ENCODE data around the gene COQ2.

DNA sequence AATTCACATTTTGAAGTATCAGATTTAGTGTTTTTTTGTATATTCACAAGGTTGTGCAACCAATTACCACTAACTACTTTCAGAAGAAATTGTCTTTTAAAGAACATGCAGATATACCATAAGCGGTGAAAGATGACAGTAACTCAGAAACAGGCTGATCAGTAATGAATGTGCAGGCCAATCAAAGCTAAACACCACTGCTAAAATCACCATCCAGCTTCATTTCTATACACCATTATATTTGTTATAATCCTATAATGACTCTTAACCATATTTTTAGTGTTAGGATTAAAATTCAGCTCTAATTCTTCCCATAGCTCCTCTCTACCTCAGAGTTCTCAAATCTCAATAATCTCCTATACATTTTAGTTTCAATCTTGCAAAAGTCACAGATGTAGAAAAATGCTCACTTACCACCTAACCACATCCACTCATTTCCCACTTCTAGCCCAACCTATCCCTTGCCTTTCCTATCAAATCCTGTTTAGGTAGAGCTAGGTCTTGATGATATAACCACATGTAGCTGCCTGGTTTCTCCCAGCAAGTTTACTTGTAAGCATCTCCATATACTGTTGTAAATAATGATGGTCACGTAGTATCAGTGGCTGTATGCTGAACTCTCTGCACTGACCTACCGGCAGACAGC lies 16.6 kb downstream of the COQ2 start:
- TF ChIP-seq, protein P1, sequence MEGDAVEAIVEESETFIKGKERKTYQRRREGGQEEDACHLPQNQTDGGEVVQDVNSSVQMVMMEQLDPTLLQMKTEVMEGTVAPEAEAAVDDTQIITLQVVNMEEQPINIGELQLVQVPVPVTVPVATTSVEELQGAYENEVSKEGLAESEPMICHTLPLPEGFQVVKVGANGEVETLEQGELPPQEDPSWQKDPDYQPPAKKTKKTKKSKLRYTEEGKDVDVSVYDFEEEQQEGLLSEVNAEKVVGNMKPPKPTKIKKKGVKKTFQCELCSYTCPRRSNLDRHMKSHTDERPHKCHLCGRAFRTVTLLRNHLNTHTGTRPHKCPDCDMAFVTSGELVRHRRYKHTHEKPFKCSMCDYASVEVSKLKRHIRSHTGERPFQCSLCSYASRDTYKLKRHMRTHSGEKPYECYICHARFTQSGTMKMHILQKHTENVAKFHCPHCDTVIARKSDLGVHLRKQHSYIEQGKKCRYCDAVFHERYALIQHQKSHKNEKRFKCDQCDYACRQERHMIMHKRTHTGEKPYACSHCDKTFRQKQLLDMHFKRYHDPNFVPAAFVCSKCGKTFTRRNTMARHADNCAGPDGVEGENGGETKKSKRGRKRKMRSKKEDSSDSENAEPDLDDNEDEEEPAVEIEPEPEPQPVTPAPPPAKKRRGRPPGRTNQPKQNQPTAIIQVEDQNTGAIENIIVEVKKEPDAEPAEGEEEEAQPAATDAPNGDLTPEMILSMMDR (conservative IDR thresholded peaks at IDR 0.05 in 1 of 2, IDR thresholded peaks at IDR 0.05 in 1 of 2; ENCODE audit: low read depth in 1 of 2, low read length in 2 of 2), result no peak
- TF ChIP-seq EZH2 (IDR thresholded peaks at IDR 0.05; ENCODE audit: low read length, missing control alignments), result no peak
